HL-60 (cell line): ENCODE data around the gene TVP23A.

Source experiments
- TF ChIP-seq, protein P1 (sequence below): IDR thresholded peaks from one replicate; pipeline ENCODE4 v1.5.1; 2011; ENCODE audit warnings: low read length, control low read depth, inconsistent platforms; ENCODE audit not compliant: insufficient read depth
- TF ChIP-seq, protein P2 (sequence below): IDR thresholded peaks from 2 replicates; pipeline ENCODE4 v1.6.1; 2012; ENCODE audit warnings: low read depth; ENCODE audit not compliant: insufficient replicate concordance

DNA sequence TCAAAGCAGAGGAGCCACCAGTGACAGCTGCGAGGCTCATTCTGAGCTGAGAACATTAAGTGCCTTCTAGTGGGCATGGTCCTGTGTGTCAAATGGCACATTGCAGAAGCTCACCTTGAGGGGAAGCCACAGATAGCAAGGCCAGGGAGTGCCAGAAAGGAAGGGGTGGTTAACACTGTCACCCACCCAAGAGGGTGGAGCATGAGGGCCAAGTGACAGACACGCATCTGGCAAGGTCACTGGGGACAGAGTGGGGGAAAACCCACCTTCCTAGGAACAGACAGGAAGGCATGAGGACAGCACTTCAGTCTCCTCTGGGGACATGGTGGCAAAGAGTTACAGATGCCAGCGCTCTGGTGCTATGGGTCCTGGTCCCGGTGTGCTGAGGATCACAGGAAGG is 52.8 kb downstream of the TVP23A start:
- TF ChIP-seq, protein P1, sequence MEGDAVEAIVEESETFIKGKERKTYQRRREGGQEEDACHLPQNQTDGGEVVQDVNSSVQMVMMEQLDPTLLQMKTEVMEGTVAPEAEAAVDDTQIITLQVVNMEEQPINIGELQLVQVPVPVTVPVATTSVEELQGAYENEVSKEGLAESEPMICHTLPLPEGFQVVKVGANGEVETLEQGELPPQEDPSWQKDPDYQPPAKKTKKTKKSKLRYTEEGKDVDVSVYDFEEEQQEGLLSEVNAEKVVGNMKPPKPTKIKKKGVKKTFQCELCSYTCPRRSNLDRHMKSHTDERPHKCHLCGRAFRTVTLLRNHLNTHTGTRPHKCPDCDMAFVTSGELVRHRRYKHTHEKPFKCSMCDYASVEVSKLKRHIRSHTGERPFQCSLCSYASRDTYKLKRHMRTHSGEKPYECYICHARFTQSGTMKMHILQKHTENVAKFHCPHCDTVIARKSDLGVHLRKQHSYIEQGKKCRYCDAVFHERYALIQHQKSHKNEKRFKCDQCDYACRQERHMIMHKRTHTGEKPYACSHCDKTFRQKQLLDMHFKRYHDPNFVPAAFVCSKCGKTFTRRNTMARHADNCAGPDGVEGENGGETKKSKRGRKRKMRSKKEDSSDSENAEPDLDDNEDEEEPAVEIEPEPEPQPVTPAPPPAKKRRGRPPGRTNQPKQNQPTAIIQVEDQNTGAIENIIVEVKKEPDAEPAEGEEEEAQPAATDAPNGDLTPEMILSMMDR, result no peak
- TF ChIP-seq, protein P2, sequence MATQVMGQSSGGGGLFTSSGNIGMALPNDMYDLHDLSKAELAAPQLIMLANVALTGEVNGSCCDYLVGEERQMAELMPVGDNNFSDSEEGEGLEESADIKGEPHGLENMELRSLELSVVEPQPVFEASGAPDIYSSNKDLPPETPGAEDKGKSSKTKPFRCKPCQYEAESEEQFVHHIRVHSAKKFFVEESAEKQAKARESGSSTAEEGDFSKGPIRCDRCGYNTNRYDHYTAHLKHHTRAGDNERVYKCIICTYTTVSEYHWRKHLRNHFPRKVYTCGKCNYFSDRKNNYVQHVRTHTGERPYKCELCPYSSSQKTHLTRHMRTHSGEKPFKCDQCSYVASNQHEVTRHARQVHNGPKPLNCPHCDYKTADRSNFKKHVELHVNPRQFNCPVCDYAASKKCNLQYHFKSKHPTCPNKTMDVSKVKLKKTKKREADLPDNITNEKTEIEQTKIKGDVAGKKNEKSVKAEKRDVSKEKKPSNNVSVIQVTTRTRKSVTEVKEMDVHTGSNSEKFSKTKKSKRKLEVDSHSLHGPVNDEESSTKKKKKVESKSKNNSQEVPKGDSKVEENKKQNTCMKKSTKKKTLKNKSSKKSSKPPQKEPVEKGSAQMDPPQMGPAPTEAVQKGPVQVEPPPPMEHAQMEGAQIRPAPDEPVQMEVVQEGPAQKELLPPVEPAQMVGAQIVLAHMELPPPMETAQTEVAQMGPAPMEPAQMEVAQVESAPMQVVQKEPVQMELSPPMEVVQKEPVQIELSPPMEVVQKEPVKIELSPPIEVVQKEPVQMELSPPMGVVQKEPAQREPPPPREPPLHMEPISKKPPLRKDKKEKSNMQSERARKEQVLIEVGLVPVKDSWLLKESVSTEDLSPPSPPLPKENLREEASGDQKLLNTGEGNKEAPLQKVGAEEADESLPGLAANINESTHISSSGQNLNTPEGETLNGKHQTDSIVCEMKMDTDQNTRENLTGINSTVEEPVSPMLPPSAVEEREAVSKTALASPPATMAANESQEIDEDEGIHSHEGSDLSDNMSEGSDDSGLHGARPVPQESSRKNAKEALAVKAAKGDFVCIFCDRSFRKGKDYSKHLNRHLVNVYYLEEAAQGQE, result no peak
